Measurements from ENCODE around the gene GRAMD4. TPM values are rescaled to one million over a fixed set of nuclear protein-coding genes. Genes with fewer than 3 reads are reported as not detected.

Gene GRAMD4
- total and polyA plus RNA-seq, 10 donors: 16.0 to 46.1 (median 28.6) TPM

DNA sequence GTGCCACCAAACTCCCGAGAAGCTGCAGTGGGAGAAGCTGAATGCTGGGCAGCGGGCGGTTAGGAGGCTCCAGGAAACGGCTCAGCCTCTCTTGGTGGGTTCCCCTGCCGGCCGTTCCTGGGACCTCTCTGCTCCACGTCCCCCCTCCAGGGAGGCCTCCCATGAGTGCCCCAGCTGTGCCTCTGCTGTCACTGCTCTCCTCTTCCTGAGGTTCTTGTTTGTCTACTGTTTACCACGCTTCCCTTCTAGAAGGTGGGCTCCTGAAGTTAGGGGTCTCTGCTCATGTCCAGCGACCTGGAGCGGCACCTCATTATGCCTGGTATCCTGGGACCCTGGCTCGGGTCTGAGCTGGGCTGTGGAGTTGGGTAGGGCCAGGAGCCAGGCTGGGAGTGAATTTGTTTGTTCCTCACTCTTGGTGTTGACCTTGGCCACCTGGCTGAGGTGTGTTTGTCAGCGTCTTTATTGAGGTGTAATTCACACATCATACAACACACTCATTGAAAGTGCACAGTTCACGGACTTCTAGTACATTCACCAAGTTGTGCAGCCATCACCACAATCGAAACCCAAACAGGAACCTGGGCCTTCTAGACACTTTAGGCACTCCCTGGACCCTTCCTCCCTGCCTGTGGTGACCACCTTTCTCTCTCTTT, 37.8 kb upstream of the GRAMD4 start:
- no peaks in the 10 kb centered on the region for H3K27me3 ChIP-seq (replicated peaks in 1 of 7)
- intact Hi-C loops (cut with DNase I; ENCODE audit: low total_unique reads): no loop called here
- WGBS, 5 donors: 65 to 87% (median 76%) methylated on average over 11 to 14 of the region's 14 CpGs
- no peak overlapping the region for H3K4me3 ChIP-seq
- H3K9me3 ChIP-seq: no peaks in the 10 kb centered on the region
- no peak overlapping the region for H3K27ac ChIP-seq
- peaks cover 19 to 92% (median 64%) of the 10 kb centered on the region in 6 donors for H3K4me1 ChIP-seq
- H3K36me3 ChIP-seq: no peaks in the 10 kb centered on the region
- DNase-seq: peak; percentile 69
- TF ChIP-seq POLR2A (IDR thresholded peaks at IDR 0.05): no peak
- TF ChIP-seq, protein P1, sequence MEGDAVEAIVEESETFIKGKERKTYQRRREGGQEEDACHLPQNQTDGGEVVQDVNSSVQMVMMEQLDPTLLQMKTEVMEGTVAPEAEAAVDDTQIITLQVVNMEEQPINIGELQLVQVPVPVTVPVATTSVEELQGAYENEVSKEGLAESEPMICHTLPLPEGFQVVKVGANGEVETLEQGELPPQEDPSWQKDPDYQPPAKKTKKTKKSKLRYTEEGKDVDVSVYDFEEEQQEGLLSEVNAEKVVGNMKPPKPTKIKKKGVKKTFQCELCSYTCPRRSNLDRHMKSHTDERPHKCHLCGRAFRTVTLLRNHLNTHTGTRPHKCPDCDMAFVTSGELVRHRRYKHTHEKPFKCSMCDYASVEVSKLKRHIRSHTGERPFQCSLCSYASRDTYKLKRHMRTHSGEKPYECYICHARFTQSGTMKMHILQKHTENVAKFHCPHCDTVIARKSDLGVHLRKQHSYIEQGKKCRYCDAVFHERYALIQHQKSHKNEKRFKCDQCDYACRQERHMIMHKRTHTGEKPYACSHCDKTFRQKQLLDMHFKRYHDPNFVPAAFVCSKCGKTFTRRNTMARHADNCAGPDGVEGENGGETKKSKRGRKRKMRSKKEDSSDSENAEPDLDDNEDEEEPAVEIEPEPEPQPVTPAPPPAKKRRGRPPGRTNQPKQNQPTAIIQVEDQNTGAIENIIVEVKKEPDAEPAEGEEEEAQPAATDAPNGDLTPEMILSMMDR (IDR thresholded peaks at IDR 0.05 in 8 of 11, conservative IDR thresholded peaks at IDR 0.05 in 3 of 11): no peak
- TF ChIP-seq POLR2AphosphoS5 (IDR thresholded peaks at IDR 0.05): no peak

DNA sequence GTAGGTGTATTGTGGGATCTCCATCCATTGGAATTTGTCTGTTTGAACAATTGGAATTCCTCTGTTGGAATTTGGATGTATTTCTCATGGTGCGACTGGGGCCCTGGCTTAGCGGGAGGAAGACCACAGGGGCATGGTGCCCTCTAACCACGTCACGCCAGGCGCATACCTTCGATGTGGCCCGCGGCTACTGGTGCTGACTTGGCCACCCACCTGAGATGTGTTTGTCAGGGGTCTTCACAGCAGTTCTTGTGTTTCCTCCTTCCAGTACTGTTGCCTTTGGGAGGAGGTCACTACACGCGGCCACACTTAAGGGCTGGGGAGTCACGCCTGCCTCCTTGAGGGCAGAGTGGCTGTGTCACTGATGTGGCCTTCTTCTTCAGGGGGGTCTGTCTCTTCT, 36.6 kb upstream of the GRAMD4 start:
- H3K27ac ChIP-seq: no peak overlapping the region
- no peaks in the 10 kb centered on the region for H3K9me3 ChIP-seq
- peaks cover 16 to 92% (median 64%) of the 10 kb centered on the region in 6 donors for H3K4me1 ChIP-seq
- 92 to 98% (median 96%) methylated on average over 11 of the region's 11 CpGs for WGBS, 5 donors
- H3K4me3 ChIP-seq: no peak overlapping the region
- intact Hi-C loops (cut with DNase I; ENCODE audit: low total_unique reads): no loop called here
- H3K36me3 ChIP-seq: no peaks in the 10 kb centered on the region
- TF ChIP-seq, protein P1 (IDR thresholded peaks at IDR 0.05 in 8 of 11, conservative IDR thresholded peaks at IDR 0.05 in 3 of 11): no peak
- TF ChIP-seq POLR2AphosphoS5 (IDR thresholded peaks at IDR 0.05) (no peak), POLR2A (IDR thresholded peaks at IDR 0.05) (no peak)
- H3K27me3 ChIP-seq (replicated peaks in 1 of 7): no peaks in the 10 kb centered on the region
- DNase-seq: peak; percentile 44

DNA sequence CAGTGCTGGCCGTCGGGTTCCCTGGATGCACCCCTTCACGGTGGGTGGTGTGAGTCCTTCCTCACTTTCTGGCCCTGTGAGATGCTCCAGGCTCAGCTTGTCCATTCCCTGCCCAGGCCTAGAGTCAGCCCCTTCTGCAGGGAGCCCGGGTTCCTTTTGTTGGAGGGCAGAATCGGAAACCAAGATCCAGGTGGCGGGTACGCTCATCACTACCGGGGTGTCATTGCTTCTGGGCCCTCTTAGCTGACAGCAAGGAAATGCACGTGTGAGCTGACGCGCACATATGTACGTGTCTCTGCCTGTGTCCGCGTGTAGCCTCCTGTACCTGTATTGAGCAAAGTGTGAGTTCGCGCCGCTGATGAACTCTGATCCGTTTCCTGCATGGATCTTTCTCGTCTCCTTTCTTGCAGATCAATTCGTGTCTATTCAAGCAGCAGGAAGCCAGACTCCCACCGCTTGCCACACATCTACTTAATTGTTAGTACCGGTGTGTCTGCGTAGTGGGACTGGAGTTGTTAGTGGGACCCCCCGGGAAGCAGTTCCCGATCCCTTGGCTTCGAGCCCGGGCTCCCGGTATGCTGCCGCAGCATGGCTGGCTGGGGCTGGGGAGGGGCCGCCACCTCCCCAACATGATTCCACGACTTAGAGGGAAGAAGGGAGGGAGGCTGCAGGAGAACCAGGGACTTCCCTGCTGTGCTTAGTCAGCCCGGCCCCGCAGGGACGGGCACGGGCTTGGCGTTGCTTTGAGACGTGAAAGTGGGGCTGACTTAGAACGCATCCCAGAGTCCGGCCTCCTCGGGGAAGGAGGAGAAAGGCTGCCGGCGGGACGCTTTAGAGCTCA, 35.9 kb upstream of the GRAMD4 start:
- Histone ChIP-seq H3K4me1 (peaks cover 13 to 92% (median 59%) of the 10 kb centered on the region in 6 donors), H3K9me3 (no peaks in the 10 kb centered on the region), H3K27ac (no peak overlapping the region), H3K4me3 (no peak overlapping the region), H3K36me3 (no peaks in the 10 kb centered on the region), H3K27me3 (replicated peaks in 1 of 7) (no peaks in the 10 kb centered on the region)
- no peak for TF ChIP-seq POLR2A (IDR thresholded peaks at IDR 0.05)
- TF ChIP-seq, protein P1 (IDR thresholded peaks at IDR 0.05 in 8 of 11, conservative IDR thresholded peaks at IDR 0.05 in 3 of 11): no peak
- no peak for TF ChIP-seq POLR2AphosphoS5 (IDR thresholded peaks at IDR 0.05)
- WGBS, 5 donors: 82 to 92% (median 84%) methylated on average over 41 to 43 of the region's 43 CpGs
- peak; percentile 73 for DNase-seq
- intact Hi-C loops (cut with DNase I; ENCODE audit: low total_unique reads): no loop called here
